Measurements from ENCODE around the gene SULT2A1. TPM values are rescaled to one million over a fixed set of nuclear protein-coding genes. Genes with fewer than 3 reads are reported as not detected.
"Not testable (repeated sequence)": the region's sequence is repeated elsewhere in the genome, so short reads cannot be mapped to it uniquely, and the experiment has no call there.

Gene SULT2A1
- total RNA-seq, 1 donor from 2014 or later, result not detected

- no peak for DNase-seq (ENCODE audit: low read depth)
Measured at GRCh38 chr19:47860602-47861297, 25.4 kb downstream of the SULT2A1 start.

- DNase-seq (ENCODE audit: low read depth), result not testable (repeated sequence)
Measured at GRCh38 chr19:47859838-47860237, 26.3 kb downstream of the SULT2A1 start.

GRCh38 chr19:47858646-47859285 is 27.3 kb downstream of the SULT2A1 start, which contains the start of gene TPRX2:
TSS of gene TPRX2 (plus strand) at chr19:47859235. CDS start at chr19:47859247, 12 bp downstream.
- not testable (repeated sequence) for DNase-seq (ENCODE audit: low read depth)

GRCh38 chr19:47858231-47858630 is 27.9 kb downstream of the SULT2A1 start:
- DNase-seq (ENCODE audit: low read depth), result not testable (repeated sequence)

- DNase-seq (ENCODE audit: low read depth), result no peak
Measured at GRCh38 chr19:47854459-47854858, 31.7 kb downstream of the SULT2A1 start.

GRCh38 chr19:47853003-47853402 is 33.1 kb downstream of the SULT2A1 start:
- no peak for DNase-seq (ENCODE audit: low read depth)

GRCh38 chr19:47848823-47849473 is 37.2 kb downstream of the SULT2A1 start:
- no peak for DNase-seq (ENCODE audit: low read depth)

- no peak for DNase-seq (ENCODE audit: low read depth)
Measured at GRCh38 chr19:47848425-47848822, 37.7 kb downstream of the SULT2A1 start.

GRCh38 chr19:47842941-47843340 is 43.2 kb downstream of the SULT2A1 start:
- DNase-seq (ENCODE audit: low read depth), result no peak

- DNase-seq (ENCODE audit: low read depth), result no peak
Measured at GRCh38 chr19:47839913-47840312, 46.2 kb downstream of the SULT2A1 start.

GRCh38 chr19:47839411-47839810 is 46.7 kb downstream of the SULT2A1 start:
- no peak for DNase-seq (ENCODE audit: low read depth)

- no peak for DNase-seq (ENCODE audit: low read depth)
Measured at GRCh38 chr19:47836038-47836437, 50.1 kb downstream of the SULT2A1 start.

GRCh38 chr19:47832723-47833122 is 53.4 kb downstream of the SULT2A1 start:
- DNase-seq (ENCODE audit: low read depth), result no peak

- no peak for DNase-seq (ENCODE audit: low read depth)
Measured at GRCh38 chr19:47826800-47827199, 59.3 kb downstream of the SULT2A1 start.

- no peak for DNase-seq (ENCODE audit: low read depth)
Measured at GRCh38 chr19:47824396-47824795, 61.7 kb downstream of the SULT2A1 start.

GRCh38 chr19:47821460-47822020 is 64.6 kb downstream of the SULT2A1 start, which contains the start of gene CRX:
TSS of gene CRX (plus strand) at chr19:47821937. CDS start at chr19:47834444, 12,507 bp downstream.
- no peak for DNase-seq (ENCODE audit: low read depth)

Other genes starting within 250 kb of the SULT2A1 start
- gene EHD2, start 172.9 kb downstream of the SULT2A1 start, total RNA-seq, result 43.9 and 172 TPM in 2 replicates
- gene NOP53, start 140.8 kb downstream of the SULT2A1 start, total RNA-seq, result 62.0 and 74.8 TPM in 2 replicates
- gene SELENOW, start 107.6 kb downstream of the SULT2A1 start, total RNA-seq, result 47.1 and 217 TPM in 2 replicates
- gene TPRX1, start 81.8 kb downstream of the SULT2A1 start, total RNA-seq, result not detected in 2 replicates
- gene CRX, start 64.4 kb downstream of the SULT2A1 start, total RNA-seq, result not detected in 2 replicates
- not detected in 2 replicates for gene TPRX2, start 27.1 kb downstream of the SULT2A1 start, total RNA-seq
- gene BSPH1, start 105.9 kb upstream of the SULT2A1 start, total RNA-seq, result not detected in 2 replicates
- gene ELSPBP1, start 108.3 kb upstream of the SULT2A1 start, total RNA-seq, result not detected in 2 replicates
- gene CABP5, start 157.8 kb upstream of the SULT2A1 start, total RNA-seq, result not detected in 2 replicates
- 9.4 and 11.3 TPM in 2 replicates for gene PLA2G4C, start 224.5 kb upstream of the SULT2A1 start, total RNA-seq